Mucosa of descending colon (tissue), 3 donors: ENCODE measurements around the gene CHD9NB. TPM values are rescaled to one million over a fixed set of nuclear protein-coding genes. Genes with fewer than 3 reads are reported as not detected.

Experiments
- ATAC-seq: fragments of 200-7000 bp; cut with Tn5 transposase; one replicate; pipeline ENCODE4 v1.9.1; 2020; ENCODE audit warnings: mild to moderate bottlenecking, moderate library complexity
- DNase-seq, 3 donors: peaks; one replicate each; pipeline ENCODE4 v3.0.0-alpha.2; 2020
- H3K36me3 ChIP-seq: fragments of 200-600 bp; one replicate; pipeline ENCODE4 v1.8.0; 2021; ENCODE audit warnings: low read depth, mild to moderate bottlenecking
- H3K4me1 ChIP-seq: fragments of 200-600 bp; one replicate; pipeline ENCODE4 v1.8.0; 2021; ENCODE audit warnings: low read depth, mild to moderate bottlenecking
- H3K4me3 ChIP-seq: fragments of 200-600 bp; one replicate; pipeline ENCODE4 v1.8.0; 2021; ENCODE audit warnings: mild to moderate bottlenecking
- H3K9me3 ChIP-seq: fragments of 200-600 bp; one replicate; pipeline ENCODE4 v1.8.0; 2021; ENCODE audit warnings: mild to moderate bottlenecking
- intact Hi-C, 2 donors: fragments of 100-400 bp; cut with DNase I in 1 of 2; cut with micrococcal nuclease in 1 of 2; formaldehyde crosslinking; loops; one replicate each; pipeline versions ENCODE4 v1.11.0 to v1.11.1; 2022; cut with DNase I, micrococcal nuclease
- total RNA-seq, 3 donors: library from RNA; stranded (reverse); fragmentation: NEBNext Ultra II Directional in 2 of 3; extraction: Animal tissue kit (Norgen Biotek cat#: 25700) in 2 of 3; gene quantifications; one replicate each; pipeline versions ENCODE4 v1.2.1 to v1.2.4, GENCODE V29; 2021 to 2023
- TF ChIP-seq, protein P1 (sequence below): fragments of 200-600 bp; IDR thresholded peaks from one replicate; pipeline ENCODE4 v1.8.0; 2022; ENCODE audit warnings: antibody characterized with exemption, mild to moderate bottlenecking
- donor health status: DM: no; HTN: no; CAD: no; lungs with moderate emphysema.
- donor health status: DM: no; HTN: no; CAD: no.
- donor health status: DM: no; HTN: yes; CAD: no.

Gene CHD9NB
- total RNA-seq, 3 donors from 2014 or later, result 2.3 to 5.3 (median 5.2) TPM

GRCh38 chr16:53098526-53099317, 46.0 kb upstream of the CHD9NB start:
- Histone ChIP-seq H3K36me3 (no peaks in the 10 kb centered on the region), H3K9me3 (no peaks in the 10 kb centered on the region), H3K4me3 (no peak overlapping the region), H3K4me1 (peaks cover 43% of the 10 kb centered on the region)
- intact Hi-C loops, result no loop called here
- peak; percentile 66 for ATAC-seq
- TF ChIP-seq, protein P1, sequence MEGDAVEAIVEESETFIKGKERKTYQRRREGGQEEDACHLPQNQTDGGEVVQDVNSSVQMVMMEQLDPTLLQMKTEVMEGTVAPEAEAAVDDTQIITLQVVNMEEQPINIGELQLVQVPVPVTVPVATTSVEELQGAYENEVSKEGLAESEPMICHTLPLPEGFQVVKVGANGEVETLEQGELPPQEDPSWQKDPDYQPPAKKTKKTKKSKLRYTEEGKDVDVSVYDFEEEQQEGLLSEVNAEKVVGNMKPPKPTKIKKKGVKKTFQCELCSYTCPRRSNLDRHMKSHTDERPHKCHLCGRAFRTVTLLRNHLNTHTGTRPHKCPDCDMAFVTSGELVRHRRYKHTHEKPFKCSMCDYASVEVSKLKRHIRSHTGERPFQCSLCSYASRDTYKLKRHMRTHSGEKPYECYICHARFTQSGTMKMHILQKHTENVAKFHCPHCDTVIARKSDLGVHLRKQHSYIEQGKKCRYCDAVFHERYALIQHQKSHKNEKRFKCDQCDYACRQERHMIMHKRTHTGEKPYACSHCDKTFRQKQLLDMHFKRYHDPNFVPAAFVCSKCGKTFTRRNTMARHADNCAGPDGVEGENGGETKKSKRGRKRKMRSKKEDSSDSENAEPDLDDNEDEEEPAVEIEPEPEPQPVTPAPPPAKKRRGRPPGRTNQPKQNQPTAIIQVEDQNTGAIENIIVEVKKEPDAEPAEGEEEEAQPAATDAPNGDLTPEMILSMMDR, result no peak
- DNase-seq, result peak; percentile 74 to 90 (median 82)

DNA sequence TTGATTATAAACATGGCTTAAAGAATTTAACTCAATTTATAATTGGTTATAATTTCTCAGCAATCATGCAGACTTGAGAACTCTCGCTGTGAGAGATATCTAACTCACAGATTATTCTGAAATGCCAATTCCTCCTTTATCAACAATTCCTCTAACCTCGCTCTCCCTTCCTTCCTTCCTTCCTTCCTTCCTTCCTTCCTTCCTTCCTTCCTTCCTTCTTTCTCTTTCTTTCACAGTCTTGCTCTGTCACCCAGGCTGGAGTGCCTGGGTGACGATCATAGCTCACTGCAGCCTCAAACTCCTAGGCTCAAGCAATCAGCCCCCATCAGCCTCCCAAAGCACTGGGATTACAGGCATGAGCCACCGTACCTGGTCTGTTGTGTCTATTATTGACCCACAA, 44.5 kb upstream of the CHD9NB start:
- DNase-seq (no peak), ATAC-seq (no peak)
- H3K4me1 ChIP-seq, result peaks cover 54% of the 10 kb centered on the region
- no peak overlapping the region for H3K4me3 ChIP-seq
- TF ChIP-seq, protein P1, result no peak
- H3K36me3 ChIP-seq, result no peaks in the 10 kb centered on the region
- H3K9me3 ChIP-seq, result no peaks in the 10 kb centered on the region
- intact Hi-C loops, result no loop called here

DNA sequence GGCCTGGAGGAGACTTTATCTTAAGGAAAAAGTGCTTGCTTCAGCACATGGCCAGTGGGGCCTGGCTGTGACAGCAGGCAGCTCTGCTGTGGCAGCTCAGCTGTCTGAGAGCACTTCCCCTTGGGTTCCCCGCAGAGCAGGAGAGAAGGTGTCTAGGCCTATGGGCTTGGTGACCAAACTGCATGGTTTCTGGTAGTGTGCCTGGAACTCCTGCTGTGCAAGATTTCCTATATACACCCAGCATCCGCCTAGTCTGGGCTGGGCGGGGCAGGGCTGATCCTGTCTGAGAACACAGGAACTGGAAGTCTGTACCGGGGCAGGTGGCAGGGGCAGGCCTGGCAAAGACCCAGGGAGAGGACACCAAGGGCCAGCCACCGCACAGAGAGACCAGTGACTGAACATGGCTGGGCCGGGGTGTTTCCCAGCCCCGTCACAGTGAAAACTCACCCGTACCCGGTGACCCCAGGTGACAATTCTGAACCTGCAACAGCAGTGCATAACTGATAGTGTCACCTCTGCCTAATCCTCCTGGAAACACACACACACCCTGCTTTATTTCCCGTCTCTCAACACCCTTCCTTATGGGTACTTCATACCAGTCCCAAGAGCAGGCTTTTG, 41.4 kb upstream of the CHD9NB start:
- TF ChIP-seq, protein P1, result no peak
- ATAC-seq (peak; percentile 81), DNase-seq (peak; percentile 90 to 93 (median 91))
- no peak overlapping the region for H3K4me3 ChIP-seq
- H3K4me1 ChIP-seq, result peaks cover 68% of the 10 kb centered on the region
- H3K9me3 ChIP-seq, result no peaks in the 10 kb centered on the region
- intact Hi-C loops, result no loop called here
- H3K36me3 ChIP-seq, result no peaks in the 10 kb centered on the region

GRCh38 chr16:53093162-53093744, 40.6 kb upstream of the CHD9NB start:
- Histone ChIP-seq H3K36me3 (no peaks in the 10 kb centered on the region), H3K4me1 (peaks cover 62% of the 10 kb centered on the region), H3K4me3 (no peak overlapping the region), H3K9me3 (no peaks in the 10 kb centered on the region)
- TF ChIP-seq, protein P1, result no peak
- no peak for DNase-seq
- ATAC-seq, result no peak
- intact Hi-C loops, result no loop called here

DNA sequence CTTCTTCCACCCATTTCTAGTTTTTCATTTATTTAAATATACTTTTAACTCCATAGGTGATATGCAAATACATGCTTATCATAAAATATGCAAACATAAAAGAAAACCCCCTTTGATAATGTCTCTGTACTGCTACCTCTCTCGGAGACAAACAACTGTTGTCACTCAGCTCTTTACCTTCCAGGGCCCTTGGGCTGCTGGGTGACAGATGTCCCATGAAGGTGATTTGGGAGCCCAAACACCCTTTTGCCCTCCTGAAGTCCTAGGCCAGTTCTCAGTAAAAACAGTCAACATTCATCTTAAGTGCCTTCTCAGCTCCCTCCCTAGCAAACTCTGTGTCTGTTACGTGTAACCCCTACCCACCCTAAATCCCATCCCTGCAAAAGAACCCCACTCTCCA, 39.6 kb upstream of the CHD9NB start:
- no peaks in the 10 kb centered on the region for H3K9me3 ChIP-seq
- TF ChIP-seq, protein P1, result no peak
- H3K4me1 ChIP-seq, result peaks cover 56% of the 10 kb centered on the region
- H3K4me3 ChIP-seq, result no peak overlapping the region
- ATAC-seq (no peak), DNase-seq (no peak)
- H3K36me3 ChIP-seq, result no peaks in the 10 kb centered on the region
- intact Hi-C loops, result no loop called here
